ENCODE data around the gene TRIM68. TPM values are rescaled to one million over a fixed set of nuclear protein-coding genes. Genes with fewer than 3 reads are reported as not detected.

TRIM68 gene
- total RNA-seq: 10.6 TPM
- long read RNA-seq, transcript TRIM68-201 (7 exons, 3,352 nt): major isoform, 15 of 21 reads
- long read RNA-seq, partial matches to known transcripts: 0 of 21 reads
- long read RNA-seq, other reads (novel, unspliced or antisense): 6 of 21 reads

GRCh38 chr11:4607781-4608666 lies at the start of gene TRIM68:
TRIM68 (minus strand) TSS chr11:4608231; CDS start chr11:4605504, 2,727 bp downstream.
- DNase-seq (peak; percentile 99), ATAC-seq (peak; percentile 100)
- intact Hi-C loops (cut with micrococcal nuclease): no loop called here

GRCh38 chr11:4654635-4655369 lies 46.8 kb upstream of the TRIM68 start:
- no peak for DNase-seq
- no peak for ATAC-seq
- intact Hi-C loops (cut with micrococcal nuclease): no loop called here

- ATAC-seq: no peak
- intact Hi-C loops (cut with micrococcal nuclease): no loop called here
- no peak for DNase-seq
Observed at GRCh38 chr11:4647766-4648165, 39.7 kb upstream of the TRIM68 start.

- ATAC-seq (peak; percentile 93), DNase-seq (peak; percentile 64)
- intact Hi-C loops (cut with micrococcal nuclease): no loop called here
Observed at GRCh38 chr11:4645974-4646373, 37.9 kb upstream of the TRIM68 start.

- intact Hi-C loops (cut with micrococcal nuclease): no loop called here
- DNase-seq (no peak), ATAC-seq (no peak)
Observed at GRCh38 chr11:4644233-4644632, 36.2 kb upstream of the TRIM68 start.

GRCh38 chr11:4643682-4644081 lies 35.7 kb upstream of the TRIM68 start, which contains the start of gene OR51E1:
OR51E1 (plus strand) TSS chr11:4643982; CDS start chr11:4652527, 8,545 bp downstream.
- peak; percentile 23 for ATAC-seq
- intact Hi-C loops (cut with micrococcal nuclease): no loop called here
- no peak for DNase-seq

GRCh38 chr11:4643076-4643475 lies 35.0 kb upstream of the TRIM68 start:
- ATAC-seq: peak; percentile 66
- intact Hi-C loops (cut with micrococcal nuclease): no loop called here
- peak; percentile 40 for DNase-seq

- intact Hi-C loops (cut with micrococcal nuclease): no loop called here
- DNase-seq: no peak
- ATAC-seq: no peak
Observed at GRCh38 chr11:4642043-4642442, 34.0 kb upstream of the TRIM68 start.

- ATAC-seq (no peak), DNase-seq (no peak)
- intact Hi-C loops (cut with micrococcal nuclease): no loop called here
Observed at GRCh38 chr11:4641501-4641900, 33.5 kb upstream of the TRIM68 start.

GRCh38 chr11:4639931-4640330 lies 31.9 kb upstream of the TRIM68 start:
- DNase-seq (no peak), ATAC-seq (no peak)
- intact Hi-C loops (cut with micrococcal nuclease): loop anchor here (5.0 kb wide), 1 partner anchor 362 kb away; no protein-coding TSS in a partner anchor

GRCh38 chr11:4637662-4638047 lies 29.6 kb upstream of the TRIM68 start:
- ATAC-seq (no peak), DNase-seq (no peak)
- intact Hi-C loops (cut with micrococcal nuclease): loop anchor here (2.0 to 5.0 kb wide), 2 partner anchors 189 to 365 kb away; no protein-coding TSS in a partner anchor

- peak; percentile 76 for DNase-seq
- peak; percentile 98 for ATAC-seq
- intact Hi-C loops (cut with micrococcal nuclease): loop anchor here (2.0 to 5.0 kb wide), 2 partner anchors 190 to 365 kb away; no protein-coding TSS in a partner anchor
Observed at GRCh38 chr11:4636962-4637661, 29.1 kb upstream of the TRIM68 start, which contains the start of gene OR51D1. OR51D1 (plus strand) TSS chr11:4637477; CDS start chr11:4639791, 2,314 bp downstream.

GRCh38 chr11:4636136-4636535 lies 28.1 kb upstream of the TRIM68 start:
- intact Hi-C loops (cut with micrococcal nuclease): loop anchor here (2.0 to 5.0 kb wide), 2 partner anchors 191 to 366 kb away; no protein-coding TSS in a partner anchor
- no peak for DNase-seq
- ATAC-seq: no peak

- ATAC-seq: peak; percentile 68
- DNase-seq: no peak
- intact Hi-C loops (cut with micrococcal nuclease): no loop called here
Observed at GRCh38 chr11:4626207-4627099, 18.4 kb upstream of the TRIM68 start.

GRCh38 chr11:4619514-4619913 lies 11.5 kb upstream of the TRIM68 start:
- intact Hi-C loops (cut with micrococcal nuclease): no loop called here
- no peak for ATAC-seq
- no peak for DNase-seq

GRCh38 chr11:4615856-4616444 lies 7.9 kb upstream of the TRIM68 start:
- intact Hi-C loops (cut with micrococcal nuclease): no loop called here
- no peak for DNase-seq
- ATAC-seq: no peak

GRCh38 chr11:4611986-4612385 lies 4.0 kb upstream of the TRIM68 start:
- ATAC-seq (no peak), DNase-seq (no peak)
- intact Hi-C loops (cut with micrococcal nuclease): no loop called here
